HG03103 (cell line): ENCODE measurements around the gene KRTAP10-10.
"Not testable (repeated sequence)": the region's sequence is repeated elsewhere in the genome, so short reads cannot be mapped to it uniquely, and the experiment has no call there.

ENCODE experiments used
- ATAC-seq: cut with Tn5 transposase; IDR thresholded peaks from one replicate; pipeline ENCODE4 v1.9.1; 2021; ENCODE audit warnings: low read depth; ENCODE audit not compliant: unreplicated experiment

Gene KRTAP10-10

DNA sequence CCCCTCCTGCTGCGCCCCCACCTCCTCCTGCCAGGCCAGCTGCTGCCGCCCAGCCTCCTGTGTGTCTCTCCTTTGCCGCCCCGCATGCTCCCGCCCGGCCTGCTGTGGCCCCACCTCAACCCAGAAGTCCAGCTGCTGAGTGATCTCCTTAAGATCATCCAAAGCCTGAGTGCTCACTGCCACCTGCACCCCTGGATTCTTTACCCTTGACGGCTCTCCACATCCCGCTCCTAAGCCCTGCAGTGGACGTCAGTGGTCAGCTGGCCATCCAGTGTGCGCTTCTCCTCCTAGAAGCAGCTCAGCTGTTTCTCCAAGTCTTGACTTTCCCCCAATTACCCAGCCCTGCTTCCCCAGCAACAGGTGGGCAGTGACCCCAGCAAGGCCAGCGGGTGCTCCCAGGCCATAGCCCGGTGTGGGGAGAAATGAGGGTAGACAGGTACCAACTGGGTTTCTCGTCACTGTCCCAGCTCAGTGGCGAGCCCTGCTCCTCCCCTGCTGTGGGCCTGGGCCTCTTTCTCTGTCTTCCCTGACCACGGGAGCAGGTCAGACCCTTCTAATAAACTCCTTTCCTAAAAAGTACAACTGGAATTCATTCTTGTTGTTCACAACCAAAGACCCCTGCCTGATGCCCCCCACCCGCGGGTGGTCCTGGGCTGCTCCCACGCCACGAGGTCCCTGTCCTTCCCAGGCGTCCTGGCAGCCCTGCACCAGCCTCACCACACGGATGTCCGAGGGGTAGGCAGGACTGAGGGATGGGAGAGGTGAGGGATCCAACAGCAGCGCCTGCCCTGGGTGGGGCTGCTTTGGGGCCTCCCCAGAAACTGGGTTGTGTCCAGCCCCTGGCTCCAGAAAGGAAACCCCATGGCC lies 35.3 kb upstream of the KRTAP10-10 start:
- ATAC-seq: no peak

DNA sequence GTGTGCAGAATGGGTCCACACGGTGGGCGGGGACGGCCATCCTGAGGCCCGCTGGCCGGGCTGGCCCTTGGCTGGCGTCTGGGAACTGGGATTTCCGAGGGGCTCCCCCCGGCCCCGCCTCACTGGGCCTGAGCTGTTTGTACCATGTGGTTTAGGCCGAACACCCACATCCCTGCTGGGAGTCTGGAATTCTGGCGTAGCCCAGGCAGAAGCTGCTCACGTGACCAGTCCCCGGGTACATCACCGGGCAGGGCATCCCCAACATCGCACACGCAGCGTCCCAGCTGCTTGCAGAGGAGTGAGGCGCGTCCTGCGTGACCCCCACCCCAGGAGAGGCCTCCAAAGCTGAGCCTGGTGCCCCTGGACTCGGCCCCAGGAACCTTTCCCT lies 34.7 kb upstream of the KRTAP10-10 start:
- ATAC-seq: no peak

DNA sequence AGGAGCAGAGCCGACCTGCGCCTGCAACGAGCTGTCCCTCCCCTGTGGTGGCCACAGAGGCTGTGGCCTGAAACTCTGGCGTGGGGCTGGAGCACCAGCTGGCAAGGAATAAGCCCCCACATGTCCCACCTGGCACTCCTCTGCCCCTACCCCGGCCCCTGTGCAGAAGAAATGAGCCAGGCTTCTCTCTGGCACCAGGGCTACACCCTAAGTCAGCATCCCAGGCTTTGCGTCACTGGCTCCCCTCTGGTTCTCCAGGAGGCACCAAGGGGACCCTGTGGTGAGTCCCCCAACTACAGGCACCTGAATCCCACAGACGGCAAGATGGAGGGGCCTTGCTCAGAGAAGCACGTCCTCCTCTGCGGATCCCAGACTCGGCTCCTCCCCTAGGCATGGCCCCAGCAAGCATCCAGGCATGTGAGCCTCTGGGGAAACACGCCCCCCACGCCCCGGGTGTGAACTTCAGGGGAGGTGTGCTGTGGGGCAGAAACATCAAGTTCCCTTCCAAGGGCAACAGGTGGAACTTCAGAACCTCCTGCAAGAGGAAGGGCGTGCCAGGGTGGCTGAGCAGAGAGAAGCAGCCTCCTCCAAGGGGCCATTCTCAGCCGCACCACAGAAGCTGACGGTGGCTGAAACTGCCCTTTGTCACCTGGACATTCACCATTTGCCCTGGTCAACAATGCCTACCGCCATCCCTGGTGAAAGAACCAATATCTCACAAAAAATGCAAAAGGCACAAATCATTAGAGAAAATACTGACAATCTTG lies 33.9 kb upstream of the KRTAP10-10 start:
- no peak for ATAC-seq

DNA sequence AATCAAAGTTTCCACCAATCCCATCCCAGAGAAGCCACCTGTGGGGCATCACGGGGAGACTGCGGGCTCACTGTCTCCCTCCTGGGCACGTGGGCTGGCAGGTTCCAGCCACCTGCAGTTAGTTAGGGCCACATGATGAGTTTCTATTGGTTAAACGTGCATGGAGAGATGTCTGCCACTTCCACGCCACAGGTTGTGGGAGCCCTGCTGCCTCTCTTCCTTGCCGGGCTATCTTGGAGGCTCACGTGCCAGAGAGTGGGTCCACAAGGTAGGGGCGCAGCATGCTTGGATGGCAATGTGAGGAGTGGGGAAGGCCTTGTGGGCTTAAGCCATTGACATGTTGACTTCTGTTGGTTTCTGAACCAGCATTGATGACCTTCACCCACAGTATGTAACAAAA lies 33.2 kb upstream of the KRTAP10-10 start:
- no peak for ATAC-seq

- ATAC-seq: no peak
Observed at GRCh38 chr21:44606495-44606894, 30.7 kb upstream of the KRTAP10-10 start.

DNA sequence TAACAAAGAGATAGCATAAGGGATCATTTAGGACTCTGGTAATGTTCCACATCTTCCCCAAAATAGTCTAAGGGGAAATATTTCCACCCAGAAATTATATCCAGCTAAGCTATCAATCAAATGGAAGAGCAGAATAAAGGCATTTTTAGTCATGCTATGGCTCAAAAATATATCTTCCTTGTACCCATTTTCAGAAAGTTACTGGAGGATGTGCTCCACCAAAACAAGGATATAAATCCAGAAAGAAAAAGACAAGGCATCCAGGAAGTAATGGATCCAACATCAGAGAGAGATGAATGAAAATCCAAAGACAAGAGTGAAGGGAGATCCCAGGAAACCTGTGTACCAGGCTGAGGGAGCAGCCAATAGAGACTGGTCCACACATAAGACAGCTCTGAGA lies 28.0 kb upstream of the KRTAP10-10 start:
- ATAC-seq: no peak

DNA sequence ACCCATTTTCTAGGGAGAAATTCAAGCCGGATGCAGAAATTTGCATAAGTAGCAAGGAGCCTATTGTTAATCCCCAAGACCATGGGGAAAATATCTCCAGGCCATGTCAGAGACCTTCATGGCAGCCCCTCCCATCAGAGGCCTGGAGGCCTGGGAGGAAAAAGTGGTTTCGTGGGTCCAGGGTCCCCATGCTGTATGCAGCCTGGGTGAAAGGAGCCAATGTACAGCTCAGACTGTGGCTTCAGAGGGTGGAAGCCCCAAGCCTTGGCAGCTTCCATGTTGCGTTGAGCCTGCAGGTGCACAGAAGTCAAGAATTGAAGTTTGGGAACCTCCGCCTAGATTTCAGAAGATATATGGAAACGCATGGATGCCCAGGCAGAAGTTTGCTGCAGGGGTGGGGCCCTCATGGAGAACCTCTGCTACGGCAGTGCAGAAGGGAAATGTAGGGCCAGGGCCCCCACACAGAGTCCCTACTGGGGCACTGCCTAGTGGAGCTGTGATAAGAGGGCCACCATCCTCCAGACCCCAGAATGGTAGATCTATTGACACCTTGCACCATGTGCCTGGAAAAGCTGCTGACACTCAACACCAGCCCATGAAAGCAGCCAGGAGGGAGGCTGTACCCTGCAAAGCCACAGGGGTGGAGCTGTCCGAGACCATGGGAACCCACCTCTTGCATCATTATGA lies 26.9 kb upstream of the KRTAP10-10 start:
- ATAC-seq: not testable (repeated sequence)

GRCh38 chr21:44611551-44611950 lies 25.6 kb upstream of the KRTAP10-10 start:
- no peak for ATAC-seq

- ATAC-seq: no peak
Observed at GRCh38 chr21:44612029-44612486, 25.1 kb upstream of the KRTAP10-10 start, which contains the start of gene KRTAP10-8. Gene KRTAP10-8 (plus strand): TSS chr21:44612079. CDS start chr21:44612101, 22 bp downstream.

DNA sequence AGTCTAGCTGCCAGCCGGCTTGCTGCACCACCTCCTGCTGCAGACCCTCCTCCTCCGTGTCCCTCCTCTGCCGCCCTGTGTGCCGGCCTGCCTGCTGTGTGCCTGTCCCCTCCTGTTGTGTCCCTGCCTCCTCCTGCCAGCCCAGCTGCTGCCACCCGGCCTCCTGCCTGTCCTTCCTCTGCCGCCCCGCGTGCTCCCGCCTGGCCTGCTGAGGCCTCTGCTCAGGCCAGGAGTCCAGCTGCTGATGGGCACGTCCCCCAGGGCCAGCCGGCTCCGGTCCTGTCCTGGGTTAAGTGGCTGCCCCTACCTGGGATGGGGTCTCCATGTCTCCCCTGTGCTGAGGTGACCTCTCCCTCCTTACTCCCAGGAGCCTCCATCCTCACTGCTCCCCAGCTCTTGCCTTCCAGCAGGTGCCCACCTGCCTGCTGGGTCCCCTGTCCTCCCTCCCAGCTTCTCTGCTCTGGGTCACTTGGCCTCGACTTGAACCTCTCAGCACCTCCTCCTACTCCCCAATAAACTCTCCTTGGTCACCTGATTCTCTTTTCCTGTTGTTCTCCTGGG lies 24.4 kb upstream of the KRTAP10-10 start:
- no peak for ATAC-seq

- ATAC-seq: no peak
Observed at GRCh38 chr21:44613386-44614155, 23.6 kb upstream of the KRTAP10-10 start.

- ATAC-seq: no peak
Observed at GRCh38 chr21:44614161-44614631, 23.0 kb upstream of the KRTAP10-10 start.

DNA sequence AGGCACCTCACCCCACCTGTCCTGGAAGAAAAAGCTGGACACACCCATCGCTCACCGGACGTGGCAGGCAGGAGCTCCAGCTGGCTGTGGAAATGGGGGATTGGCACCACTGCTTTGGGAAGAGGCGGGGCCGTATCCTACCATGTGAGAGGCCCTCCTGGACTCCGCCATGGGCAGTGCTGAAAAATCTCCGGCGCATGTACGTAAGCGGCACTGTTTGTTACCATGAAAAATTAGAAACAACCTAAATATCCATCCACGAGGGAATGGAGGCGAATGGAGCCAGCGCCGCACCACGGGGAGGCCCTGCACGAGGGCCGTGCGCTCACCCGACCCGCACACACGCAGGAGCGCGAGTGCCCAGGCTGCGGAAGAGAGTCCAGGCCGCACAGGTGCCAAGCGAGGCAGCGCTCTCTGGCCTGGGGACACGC lies 22.2 kb upstream of the KRTAP10-10 start:
- no peak for ATAC-seq

DNA sequence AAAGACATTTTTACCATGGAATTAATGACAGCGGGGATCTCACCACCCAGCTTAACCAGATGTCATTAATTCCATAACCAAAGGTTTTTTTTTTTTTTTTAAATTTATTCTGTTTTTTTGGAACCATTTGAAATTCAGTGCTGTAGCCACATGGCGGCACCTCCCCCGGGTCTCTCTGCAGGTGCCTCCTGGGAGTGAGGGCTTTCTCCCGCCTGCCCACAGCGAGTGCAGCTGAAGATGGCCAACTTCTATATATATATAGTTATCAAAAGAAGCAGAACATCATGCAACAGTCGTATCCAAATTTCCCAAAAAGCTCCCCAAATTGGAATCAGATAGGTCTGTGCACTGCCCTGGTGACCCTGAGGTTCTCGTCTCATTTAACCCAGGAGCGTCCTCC lies 21.7 kb upstream of the KRTAP10-10 start:
- ATAC-seq: no peak

GRCh38 chr21:44615911-44616590 lies 21.1 kb upstream of the KRTAP10-10 start:
- no peak for ATAC-seq

GRCh38 chr21:44616591-44616926 lies 20.6 kb upstream of the KRTAP10-10 start:
- ATAC-seq: no peak

DNA sequence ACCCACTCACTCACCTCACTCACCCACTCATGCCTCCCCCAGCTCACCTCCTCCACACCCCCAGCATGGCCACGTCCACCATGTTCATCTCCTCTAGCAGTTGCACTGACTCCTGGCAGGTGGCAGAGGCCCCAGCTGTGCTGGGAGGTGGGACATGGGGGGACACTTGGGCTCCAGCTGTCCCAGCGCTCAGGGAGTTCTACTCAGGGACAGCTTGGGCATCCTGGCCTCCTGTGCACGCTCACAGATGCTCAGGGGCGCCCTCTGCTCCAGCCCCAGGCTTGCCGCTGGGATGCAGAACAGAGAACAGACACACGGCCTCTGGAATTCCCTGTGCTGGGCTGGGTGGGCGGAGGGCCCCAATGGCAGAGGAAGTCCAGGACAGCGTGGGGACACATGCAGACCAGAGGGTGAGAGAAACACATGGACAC lies 20.1 kb upstream of the KRTAP10-10 start:
- no peak for ATAC-seq

DNA sequence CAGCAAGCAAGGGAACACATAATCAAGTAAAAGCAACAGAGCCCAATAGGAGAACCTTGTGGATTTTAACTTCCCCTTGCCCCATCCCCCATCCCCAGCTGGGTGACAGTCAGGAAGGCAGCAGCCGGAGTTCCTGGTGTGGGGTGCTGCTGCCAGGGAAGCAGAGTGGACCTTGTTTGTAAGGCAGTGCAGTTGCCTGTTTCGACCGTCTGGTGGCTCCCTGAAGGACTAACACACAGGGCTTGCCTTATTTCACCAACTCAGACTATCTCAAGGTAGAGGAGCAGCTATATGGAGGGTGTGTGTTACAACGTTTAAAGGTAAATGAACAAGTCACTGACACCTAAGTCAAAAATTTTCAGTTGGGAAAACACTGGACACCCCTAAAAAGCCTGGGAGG lies 18.7 kb upstream of the KRTAP10-10 start:
- no peak for ATAC-seq

DNA sequence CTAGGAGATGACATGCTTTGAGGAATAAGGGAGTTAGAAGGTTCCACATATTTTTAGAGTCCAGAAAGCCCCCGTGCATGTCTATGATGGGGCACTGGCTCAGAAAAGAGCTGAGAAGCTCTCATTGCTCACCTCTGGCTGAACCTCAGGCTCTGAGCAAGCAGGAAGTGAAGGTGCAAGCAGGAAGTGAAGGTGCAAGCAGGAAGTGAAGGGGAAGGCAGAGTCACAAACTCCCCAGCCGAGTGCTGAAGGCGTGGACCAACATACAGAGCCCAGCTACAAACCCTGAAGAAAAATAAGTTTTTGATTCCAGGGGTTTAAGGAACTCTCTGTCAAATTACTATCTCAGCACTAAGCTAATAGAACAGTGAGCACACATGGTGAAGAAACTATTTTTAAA lies 18.2 kb upstream of the KRTAP10-10 start:
- ATAC-seq: no peak
